CD1c-positive myeloid dendritic cell (primary cell): ENCODE measurements around the gene DEFB124.
"Not testable (repeated sequence)": the region's sequence is repeated elsewhere in the genome, so short reads cannot be mapped to it uniquely, and the experiment has no call there.

Experiments
- DNase-seq: peaks from one replicate; pipeline ENCODE4 v3.0.0-alpha.2; 2016; ENCODE audit errors: extremely low spot score

DEFB124 gene

DNA sequence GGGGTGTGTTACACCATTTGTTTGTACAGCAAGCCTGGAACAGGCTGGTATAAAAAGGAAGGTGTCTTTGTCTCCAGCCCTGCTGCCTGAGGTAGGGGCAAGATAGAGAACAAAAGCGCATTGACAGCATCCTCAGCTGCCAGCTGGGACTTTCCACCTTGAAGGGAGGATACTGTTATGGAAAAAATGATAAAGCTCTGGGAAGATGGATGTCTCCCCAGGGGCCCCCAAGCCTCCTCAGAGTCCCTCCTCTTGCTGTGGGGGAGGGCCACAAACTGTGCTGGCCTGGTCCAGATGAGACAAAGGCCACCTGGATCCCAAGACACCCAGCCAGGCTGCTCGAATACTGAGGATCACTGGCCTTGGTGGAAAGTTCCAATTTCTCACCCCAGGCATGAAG is 13.2 kb upstream of the DEFB124 start:
- DNase-seq: no peak

DNA sequence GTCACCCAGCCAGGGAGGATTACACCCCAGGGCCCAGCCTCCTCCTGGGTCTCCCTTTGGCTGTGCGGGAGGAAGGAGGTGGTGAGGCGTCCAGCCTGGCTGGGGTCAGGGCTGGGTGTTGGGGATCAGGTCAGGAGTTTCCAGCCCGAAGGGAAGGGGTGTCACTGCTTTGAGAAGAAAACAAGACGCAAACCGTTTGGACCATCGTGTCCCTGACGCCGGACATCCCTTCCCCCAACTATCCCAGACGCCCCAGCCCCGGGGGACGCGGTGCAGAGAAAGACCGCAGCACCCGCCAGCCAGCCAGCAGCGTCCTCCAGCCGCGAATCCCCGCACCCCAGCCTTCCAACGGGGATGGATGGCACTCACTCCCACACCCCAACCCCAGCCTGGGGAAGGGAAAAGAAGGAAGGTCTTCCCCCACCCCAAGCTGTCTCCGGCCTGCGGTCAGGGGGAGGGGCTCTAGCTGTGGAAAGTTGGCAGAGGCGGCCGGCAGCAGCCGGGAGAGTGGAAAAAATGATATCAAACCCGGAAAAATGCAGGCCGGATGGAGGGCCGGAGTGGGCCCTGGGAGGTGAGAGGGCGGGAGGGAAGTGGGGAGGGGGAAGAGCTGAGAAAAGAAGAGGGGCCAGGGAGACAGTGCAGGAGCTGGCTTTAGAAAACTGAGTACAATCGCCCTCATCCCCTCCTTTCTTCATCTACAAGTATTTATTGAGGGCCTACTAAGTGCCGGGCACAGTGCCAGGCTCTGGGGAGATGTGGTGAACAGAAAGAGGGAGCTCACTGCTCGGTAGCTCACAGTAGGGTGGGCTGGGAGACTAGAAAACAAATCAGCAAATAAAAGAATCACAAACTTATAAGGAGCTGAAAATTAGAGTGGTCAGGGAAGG is 10.8 kb upstream of the DEFB124 start:
- DNase-seq: no peak

DNA sequence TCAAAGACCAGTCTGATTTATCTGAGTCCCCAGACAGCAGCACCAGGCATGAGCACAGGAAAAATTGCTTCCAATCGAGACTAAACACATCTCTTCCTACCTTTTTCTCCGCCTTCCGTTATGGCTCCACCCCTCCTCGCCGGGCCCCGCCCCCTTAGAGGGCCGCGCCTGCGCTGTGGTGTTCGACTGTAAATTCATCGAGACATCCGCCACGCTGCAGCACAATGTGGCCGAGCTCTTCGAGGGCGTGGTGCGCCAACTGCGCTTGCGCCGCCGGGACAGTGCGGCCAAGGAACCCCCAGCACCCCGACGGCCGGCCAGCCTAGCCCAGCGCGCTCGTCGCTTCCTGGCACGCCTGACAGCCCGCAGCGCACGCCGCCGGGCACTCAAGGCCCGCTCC is 9.1 kb upstream of the DEFB124 start:
- no peak for DNase-seq

DNA sequence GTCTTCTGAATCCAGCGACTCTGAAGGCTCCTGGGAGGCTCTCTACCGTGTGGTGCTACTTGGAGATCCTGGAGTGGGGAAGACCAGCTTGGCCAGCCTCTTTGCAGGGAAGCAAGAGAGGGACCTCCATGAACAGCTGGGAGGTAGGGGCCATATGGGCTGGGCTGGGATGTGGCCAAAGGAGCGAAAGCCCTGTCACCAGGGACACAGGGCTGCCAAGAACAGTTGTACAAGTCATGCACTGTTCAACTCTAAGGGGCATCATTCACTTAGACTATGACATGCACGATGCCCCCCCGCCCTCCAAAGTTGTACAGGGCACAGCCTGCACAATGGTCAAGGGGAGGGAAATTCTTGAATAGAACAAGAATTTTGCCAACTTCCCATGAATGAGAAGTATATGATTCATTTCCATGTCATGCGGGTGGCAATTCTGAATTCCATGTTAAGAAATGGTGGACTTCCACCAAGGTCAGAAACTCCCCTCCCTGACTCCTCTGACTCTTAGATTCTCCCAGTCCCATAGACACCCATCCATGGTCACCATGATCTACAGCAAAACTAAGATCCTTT is 1.8 kb upstream of the DEFB124 start:
- DNase-seq: no peak

DNA sequence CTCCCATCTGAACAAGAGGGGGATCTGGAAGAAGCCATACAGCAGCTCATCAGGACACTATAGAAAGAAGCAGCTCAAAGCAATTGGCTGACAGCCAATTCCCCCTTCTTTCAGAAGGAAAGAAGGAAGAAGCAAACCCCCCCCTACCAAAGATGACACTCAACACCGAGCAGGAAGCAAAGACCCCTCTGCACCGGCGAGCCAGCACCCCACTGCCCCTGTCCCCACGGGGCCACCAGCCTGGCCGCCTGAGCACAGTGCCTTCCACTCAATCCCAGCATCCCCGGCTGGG is 1.3 kb upstream of the DEFB124 start:
- DNase-seq: no peak

DNA sequence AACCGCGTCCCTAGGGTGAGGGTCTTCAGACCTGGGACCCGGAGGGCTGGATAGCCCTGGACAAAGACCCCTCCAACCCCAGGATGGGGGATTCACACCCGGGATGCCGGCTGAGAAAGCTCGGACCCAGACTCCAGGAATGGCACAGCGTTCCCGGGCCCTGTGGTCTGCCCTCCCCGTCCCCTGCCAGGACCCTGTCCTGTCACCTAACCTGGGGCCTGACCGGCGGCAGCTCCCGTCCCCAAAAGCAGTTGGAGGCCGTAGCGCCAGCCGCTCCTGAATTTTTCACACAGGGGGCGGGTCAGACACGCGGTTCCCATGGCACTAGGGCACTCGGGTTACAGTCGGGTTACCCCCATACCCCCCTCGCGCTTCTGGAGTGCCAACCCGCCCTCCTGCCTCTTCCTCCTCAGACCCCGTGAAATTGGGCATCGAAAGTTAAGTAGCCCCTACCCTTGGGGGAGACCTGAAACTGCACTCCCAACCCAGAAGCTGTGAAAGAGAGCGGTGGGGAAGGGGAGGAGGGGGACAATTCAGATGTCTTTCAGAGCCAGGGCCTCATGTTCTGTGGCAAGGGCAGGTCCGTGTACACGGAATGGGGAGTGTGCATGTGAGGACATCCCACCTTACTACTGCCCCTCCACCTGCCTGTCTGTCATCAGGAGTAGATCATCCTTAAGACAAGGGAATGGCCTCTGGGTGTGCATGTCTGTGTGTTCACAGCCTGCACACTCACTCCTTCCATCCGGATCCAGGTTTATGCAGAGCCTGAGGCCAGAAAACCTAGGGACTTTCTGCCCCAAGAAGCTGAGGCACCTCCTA is 756 bp upstream of the DEFB124 start:
- DNase-seq: no peak

DNA sequence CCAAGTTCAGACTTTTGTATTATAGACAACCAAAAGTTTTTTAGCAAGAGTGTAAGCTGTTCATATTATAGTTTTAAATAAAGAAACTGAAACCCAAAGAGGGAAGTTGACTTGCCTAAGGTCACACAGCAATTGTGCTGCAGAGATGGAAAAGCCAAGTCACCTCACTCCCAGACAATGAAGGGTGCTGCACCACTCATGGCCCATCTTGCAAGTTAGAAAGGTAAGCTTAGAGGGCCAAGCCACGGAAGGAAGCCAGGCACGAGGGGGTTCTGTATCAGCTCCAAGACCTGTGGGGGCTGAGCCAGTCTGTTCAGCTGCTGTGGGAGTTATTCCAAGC is 860 bp downstream of the DEFB124 start:
- DNase-seq: peak; percentile 23

DNA sequence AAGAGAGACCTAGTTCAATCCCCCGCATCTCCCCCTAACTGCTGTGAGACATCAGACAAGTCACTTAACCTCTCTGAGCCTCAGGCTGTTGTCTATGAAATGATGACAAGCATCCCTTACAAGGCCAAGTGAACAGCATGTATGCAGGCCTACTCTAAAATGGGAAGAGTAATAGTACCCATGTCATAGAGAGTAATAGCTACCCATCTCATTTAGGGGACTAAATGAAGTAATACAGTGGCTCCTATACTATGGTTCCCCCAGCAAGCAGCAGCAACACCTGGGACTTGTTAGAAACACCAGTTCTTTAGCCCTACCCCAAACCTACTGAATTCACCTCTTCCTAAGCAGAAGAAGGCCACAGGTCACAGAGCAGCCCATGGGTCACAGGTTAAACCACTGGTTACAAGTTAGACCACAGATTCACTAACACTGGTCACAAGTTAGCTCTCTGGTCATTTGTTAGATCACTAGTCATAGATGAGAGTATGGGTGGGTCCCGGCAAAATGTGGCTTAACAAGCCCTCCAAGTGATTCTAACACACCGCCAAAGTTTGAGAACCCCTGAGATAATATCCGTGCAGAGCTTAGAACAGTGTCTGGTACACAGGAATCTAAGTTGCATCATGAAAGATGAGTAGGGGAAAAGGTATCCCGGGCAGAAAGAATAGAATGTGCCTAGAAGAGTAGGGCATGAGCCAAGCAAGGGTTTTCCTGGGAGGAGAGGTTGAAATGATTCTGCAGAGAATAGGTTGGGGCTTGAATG is 1.4 kb downstream of the DEFB124 start:
- no peak for DNase-seq

DNA sequence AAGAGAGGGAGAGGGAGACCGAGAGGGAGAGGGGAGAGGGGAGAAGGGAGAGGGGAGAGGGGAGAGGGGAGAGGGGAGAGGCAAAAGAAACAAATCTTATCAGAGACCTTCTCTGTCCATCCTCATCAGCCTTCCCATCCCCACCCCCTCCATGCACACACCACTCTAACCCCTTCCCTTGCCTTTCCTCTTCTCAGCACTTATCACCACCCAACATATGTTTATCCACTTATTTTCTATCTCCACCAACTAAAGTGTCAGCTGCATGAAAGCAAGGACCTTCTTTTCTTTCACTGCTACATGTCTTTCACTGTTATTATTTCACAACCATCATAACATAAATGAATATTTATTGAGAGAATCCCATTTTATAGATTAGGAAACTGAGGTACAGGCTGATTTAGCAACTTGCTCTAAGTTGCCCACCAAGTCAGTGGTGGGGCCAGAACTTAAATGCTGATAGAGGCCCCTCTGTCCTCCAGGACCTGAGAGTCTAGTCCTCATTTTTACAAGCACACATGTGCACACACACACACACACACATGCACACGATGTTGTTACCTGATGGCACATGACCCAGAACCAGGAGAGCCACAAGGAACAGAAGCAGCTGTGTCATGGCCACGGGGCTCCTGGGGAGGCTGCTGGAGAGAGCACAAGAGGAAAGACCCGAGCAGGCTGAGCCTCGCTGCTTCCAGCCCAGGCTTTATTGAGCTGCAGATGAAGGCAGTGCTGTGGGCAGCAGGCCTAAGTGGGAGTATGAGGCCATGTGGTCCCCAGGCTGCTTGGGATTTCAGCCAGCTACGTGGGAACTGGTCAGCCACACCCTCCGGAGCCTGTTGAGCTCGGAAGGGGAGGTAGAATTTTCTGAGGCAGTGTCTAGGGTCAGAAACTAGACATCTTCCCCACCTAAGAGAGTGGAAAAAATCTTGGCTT is 2.3 kb downstream of the DEFB124 start:
- no peak for DNase-seq

DNA sequence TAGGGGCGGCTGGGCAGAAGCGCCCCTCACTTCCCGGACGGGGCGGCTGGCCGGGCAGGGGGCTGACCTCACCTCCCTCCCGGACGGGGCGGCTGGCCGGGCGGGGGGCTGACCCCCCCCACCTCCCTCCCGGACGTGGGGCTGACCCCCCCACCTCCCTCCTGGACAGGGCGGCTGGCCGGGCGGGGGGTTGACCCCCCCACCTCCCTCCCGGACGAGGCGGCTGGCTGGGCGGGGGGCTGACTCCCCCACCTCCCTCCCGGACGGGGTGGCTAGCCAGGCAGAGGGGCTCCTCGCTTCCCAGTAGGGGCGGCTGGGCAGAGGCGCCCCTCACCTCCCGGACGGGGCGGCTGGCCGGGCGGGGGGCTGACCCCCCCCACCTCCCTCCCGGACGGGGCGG is 4.0 kb downstream of the DEFB124 start:
- DNase-seq: not testable (repeated sequence)

DNA sequence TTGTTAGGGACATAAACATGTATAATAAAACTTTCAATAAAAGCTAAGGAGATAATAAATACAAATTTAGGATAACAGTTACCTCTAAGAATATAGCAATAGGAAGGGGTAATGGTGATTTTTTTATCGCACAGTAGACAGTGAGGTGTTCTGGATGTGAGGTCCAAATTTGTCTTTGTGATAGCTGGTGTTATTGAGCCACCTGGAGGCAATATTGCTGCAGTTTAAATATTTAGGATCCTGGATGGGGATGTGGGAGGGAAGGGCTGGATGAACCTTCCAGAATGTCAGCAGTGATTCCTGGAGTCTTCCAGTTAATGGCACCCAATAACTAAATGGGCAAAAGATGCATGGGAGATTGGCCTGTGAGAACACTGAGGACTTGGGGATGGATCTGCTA is 20.6 kb downstream of the DEFB124 start:
- DNase-seq: no peak

DNA sequence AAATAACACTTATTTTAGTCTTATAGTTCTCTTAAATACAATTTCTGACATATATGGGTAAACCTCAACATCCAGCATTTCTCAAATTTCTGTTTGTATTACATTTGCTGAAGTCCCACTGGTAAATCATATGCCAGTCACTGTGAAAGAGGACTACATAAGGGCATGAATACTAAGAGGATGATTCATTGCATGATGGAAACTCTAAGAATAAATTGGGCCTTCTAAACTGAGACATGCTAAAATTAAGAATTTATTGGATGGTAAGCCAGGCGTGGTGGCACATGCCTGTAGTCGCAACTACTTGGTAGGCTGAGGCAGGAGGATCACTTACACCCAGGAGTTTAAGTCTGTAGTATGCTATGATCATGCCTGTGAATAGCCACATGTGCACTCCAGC is 22.4 kb downstream of the DEFB124 start:
- no peak for DNase-seq

DNA sequence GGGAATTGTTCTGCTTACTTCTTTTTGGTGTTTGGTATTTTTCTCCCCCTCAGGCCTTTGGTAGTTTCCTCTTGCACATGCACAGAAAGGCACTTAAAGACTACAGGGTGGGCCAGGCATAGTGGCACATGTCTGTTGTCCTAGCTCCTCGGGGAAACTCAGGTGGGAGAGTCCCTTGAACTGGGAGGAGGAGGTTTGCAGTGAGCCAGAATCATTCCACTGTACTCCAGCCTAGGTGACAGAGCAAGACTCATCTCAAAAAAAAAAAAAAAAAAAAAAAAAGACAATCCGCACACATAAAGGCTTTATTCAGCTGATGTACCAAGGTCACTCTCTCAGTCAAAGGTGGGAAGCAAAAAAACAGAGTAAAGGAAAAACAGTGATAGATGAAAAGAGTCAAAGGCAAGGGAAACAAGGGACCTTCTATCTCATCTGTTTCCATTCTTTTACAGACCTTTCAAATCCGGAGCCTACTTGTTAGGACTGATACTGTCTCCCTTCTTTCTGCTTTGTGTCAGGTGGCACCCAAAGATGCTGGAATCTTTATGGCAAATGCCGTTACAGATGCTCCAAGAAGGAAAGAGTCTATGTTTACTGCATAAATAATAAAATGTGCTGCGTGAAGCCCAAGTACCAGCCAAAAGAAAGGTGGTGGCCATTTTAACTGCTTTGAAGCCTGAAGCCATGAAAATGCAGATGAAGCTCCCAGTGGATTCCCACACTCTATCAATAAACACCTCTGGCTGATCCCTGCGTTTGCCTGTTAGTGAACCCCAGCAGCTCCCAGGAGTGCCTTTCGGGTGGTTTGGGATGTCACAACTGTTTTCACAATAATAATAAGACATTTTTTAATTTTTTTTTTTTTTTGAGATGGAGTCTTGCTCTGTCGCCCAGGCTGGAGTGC is 25.2 kb downstream of the DEFB124 start:
- no peak for DNase-seq

DNA sequence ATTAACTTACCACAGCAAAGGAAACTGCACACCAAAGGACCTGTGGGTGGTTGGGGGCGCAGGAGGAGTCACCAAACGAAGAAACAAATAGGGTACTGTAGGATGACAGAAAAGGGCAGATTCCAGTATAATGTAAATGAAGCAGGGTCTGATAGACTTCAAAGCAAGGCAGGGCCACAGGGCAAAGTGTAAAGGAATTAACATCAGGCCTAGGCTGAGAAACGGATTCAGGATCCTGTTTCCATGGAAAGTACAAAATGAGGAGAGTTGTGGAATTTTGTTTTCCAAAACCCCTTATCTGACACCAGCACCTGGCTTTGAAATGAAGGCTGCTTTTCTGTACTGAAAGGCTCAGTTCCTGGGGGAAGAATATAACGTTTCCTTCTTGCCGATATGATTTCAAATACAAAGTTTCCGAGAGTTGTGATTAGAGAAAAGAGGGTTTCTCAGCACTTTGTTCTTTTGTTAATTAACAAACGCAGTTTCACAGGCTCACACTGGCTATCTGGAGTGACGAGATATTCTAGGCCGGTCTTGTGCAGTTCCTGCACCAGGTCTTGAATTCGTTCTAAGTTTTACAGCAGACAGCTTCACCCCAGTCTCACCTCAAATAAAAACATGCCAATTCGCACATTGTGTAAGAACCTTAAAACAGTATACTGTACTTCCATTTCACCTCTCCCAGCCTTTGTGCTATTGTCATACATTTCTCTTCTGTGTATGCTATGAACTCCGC is 28.7 kb downstream of the DEFB124 start:
- DNase-seq: no peak

DNA sequence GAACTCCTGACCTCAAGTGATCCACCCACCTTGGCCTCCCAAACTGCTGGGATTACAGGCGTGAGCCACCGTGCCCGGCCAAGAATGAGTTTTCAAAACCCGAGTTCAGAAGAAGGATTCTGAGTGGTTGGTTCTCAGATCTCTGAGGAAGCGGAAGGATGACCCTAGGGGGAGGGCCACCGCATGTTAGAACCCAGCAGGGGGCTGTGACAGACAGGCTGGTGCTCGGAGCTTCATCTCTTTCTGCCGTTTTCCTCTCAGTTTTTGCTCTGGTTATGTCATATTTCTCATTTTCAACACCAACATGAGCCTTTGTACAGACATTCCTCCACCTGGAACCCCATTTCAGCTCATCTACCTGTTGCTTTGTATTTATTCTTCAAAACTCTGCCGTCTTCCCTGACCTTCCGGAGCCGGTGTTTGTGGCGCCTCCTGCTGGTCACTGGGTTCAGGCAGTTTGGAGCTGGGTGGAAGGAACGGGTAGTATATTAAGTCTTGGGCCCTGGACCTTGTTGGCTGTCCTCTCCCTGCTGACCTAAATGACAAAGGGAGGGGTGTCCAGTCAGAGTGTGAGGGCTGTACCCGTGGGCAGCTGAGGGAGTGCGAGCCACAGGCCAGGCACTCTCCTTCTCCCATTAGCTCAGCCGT is 34.8 kb downstream of the DEFB124 start, which contains the start of gene DEFB123:
Gene DEFB123, plus strand, starts transcription at position 621 of the 648 bp plus-strand sequence. CDS start 67 bp downstream, outside the sequence.
- DNase-seq: no peak

DNA sequence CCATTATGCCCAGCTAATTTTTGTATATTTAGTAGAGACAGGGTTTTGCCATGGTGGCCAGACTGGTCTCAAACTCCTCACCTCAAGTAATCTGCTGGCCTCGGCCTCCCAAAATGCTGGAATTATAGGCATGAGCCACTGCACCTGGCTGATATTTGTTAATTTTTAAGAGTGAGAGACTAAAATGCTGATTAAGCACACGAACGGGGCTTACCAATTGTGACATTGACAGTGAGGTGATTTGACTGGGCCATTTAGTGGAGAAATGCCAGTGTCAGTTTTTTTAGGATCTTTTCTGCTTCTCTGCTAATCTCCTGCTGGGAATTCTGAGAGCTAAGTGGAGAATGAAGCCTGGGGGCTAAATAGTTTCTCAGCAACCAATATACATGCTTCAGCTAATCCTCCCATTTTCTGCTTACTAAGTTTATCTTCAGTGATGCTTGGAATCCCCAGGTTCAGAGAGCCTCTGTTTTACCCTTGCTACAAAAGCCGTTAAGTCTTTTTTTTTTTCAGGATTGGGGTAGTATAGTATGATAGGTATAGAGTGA is 44.3 kb downstream of the DEFB124 start:
- DNase-seq: no peak

DNA sequence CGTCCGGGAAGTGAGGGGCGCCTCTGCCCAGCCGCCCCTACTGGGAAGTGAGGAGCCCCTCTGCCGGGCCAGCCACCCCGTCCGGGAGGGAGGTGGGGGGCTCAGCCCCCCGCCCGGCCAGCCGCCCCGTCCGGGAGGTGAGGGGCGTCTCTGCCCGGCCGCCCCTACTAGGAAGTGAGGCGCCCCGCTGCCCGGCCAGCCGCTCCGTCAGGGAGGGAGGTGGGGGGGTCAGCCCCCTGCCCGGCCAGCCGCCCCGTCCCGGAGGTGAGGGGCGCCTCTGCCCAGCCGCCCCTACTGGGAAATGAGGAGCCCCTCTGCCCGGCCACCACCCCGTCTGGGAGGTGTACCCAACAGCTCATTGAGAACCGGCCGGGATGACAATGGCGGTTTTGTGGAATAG is 47.4 kb downstream of the DEFB124 start:
- DNase-seq: not testable (repeated sequence)

DNA sequence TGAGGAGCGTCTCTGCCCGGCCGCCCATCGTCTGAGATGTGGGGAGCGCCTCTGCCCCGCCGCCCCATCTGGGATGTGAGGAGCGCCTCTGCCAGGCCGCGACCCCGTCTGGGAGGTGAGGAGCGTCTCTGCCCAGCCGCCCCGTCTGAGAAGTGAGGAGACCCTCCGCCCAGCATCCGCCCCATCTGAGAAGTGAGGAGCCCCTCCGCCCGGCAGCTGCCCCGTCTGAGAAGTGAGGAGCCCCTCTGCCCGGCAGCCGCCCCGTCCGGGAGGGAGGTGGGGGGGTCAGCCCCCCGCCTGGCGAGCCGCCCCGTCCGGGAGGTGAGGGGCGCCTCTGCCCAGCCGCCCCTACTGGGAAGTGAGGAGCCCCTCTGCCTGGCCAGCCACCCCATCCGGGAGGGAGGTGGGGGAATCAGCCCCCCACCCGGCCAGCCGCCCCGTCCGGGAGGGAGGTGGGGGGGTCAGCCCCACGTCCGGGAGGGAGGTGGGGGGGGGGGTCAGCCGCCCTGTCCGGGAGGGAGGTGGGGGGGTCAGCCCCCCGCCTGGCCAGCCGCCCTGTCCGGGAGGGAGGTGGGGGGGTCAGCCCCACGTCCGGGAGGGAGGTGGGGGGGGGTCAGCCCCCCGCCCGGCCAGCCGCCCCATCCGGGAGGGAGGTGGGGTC is 47.9 kb downstream of the DEFB124 start:
- DNase-seq: not testable (repeated sequence)
